ENCODE measurements around the gene THAP3.
A peak's percentile ranks its signal among the peaks of the same experiment; 100 is the strongest.

Gene THAP3

GRCh38 chr1:6612641-6613360, 11.9 kb upstream of the THAP3 start:
- no peak for DNase-seq (ENCODE audit: low read depth, low spot score)

GRCh38 chr1:6613361-6614018, 11.2 kb upstream of the THAP3 start, which contains the start of gene PHF13:
Gene PHF13 (plus strand): TSS chr1:6613731. CDS start chr1:6614067, 336 bp downstream.
- peak; percentile 96 for DNase-seq (ENCODE audit: low read depth, low spot score)

GRCh38 chr1:6614019-6614928, 10.4 kb upstream of the THAP3 start:
- no peak for DNase-seq (ENCODE audit: low read depth, low spot score)

DNA sequence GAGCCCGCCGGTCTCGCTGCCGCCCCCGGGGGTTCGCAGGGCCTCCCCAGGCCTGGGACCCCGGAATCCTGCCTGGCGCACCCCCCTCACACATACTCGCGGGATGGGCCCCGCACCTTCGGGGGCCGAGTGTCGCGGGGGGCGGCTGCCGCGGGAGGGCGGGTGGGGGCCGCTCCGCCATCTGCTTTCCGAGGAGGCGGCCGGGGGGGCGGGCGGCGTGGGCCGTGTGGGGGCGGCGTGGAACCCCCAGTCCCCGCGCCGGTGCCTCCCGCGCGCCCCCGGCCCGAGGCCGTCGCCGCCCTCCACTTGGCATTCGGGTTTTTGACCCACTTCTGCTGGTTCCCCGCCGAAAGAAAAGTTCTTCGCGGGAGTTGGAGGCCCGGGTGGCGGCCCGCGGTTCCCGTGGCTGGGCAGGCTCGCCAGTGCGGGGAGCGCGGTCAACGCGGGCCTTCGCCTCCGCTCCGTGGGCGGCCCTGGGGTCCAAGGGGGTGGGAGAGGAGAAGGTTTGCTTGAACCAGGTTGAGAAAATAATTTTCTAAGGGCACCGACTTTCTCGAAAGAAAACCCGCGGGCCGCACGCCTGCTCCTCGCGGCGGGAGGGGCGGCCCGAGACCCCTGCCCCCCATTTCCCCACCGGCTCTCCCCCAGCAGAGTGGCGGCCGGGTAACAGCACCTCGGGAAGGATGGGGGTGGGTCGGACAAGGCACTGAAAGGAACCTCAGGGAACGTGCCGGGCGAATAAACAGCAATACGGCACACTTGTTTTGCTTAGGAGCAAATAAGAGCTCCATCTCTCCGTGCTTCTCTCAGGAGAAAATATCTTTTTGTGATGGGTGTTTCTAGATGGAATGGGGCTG, 9.5 kb upstream of the THAP3 start:
- no peak for DNase-seq (ENCODE audit: low read depth, low spot score)

- no peak for DNase-seq (ENCODE audit: low read depth, low spot score)
These were observed 5.6 kb upstream of the THAP3 start for GRCh38 chr1:6619045-6619444.

- DNase-seq (ENCODE audit: low read depth, low spot score) = no peak
These were observed 3.0 kb upstream of the THAP3 start for GRCh38 chr1:6621429-6622391.

- DNase-seq (ENCODE audit: low read depth, low spot score) = no peak
These were observed 2.1 kb upstream of the THAP3 start for GRCh38 chr1:6622396-6623152.

DNA sequence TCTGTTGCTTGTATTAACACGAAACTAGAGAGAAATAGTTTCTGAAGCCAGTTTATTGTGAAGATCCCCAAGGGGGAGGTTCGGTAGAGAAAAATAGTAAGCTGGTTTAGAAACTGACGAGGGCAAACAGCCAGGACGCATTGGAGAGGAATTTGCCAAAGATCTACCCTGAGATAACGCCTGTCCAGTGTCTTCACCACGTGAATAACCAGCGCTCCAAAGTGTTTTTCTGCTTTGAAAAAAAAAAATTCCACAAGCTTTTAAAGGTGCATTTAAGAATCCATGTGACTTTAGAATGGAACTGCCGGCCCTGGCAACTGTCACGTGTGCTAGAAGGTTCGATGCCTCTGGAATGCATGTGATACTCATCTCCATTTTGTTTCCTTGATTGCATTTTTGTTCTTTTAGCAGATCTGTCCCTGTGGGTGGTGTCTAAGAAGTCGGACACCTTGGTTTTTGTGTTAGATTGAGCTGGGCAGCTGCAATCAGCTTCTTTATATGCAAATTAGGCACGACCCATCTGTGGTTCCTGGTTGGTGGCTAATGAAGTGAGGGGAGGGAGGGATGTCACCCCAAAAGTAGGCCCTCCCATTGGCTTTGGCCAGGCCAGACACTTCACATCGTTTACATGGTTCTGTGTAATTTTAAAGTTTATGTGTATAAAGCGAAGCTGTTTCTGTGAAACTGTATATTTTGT, 1.3 kb upstream of the THAP3 start:
- no peak for DNase-seq (ENCODE audit: low read depth, low spot score)

GRCh38 chr1:6625584-6626149, 999 bp downstream of the THAP3 start:
- DNase-seq (ENCODE audit: low read depth, low spot score) = no peak

- no peak for DNase-seq (ENCODE audit: low read depth, low spot score)
These were observed 2.4 kb downstream of the THAP3 start for GRCh38 chr1:6627031-6627430.

DNA sequence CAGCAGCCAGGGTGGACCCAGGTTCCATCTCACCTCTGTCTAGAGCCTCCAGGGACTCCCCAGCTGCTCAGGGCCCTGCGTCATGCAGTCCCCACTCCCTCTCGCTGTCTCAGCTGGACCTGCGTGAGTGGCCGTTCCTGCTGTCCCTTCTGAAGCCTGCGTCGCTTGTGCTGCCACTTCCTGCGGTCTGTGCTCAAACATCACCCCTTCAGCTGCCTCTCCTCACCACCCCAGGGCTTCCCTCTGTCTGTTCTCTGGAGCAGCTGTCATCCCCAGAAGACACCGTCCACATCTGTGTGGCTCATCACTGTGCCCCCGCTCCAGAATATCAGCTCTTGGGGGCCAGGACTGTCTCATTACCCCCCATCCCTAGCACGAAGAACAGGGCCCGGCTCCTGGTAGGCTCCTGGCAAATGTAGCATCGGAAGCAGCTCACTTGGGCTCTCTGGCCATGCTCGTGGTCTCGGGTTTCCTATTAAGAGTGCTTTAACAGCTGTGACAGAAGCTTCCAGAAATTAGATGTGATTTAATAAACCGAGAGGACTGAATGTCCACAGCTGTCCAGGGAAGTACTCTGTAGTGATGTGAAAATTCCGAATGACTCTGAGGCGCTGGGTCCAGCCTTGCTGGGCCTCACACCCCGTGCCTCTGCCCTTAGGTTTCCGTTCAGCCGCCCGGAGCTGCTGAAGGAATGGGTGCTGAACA, 3.3 kb downstream of the THAP3 start:
- DNase-seq (ENCODE audit: low read depth, low spot score) = no peak

DNA sequence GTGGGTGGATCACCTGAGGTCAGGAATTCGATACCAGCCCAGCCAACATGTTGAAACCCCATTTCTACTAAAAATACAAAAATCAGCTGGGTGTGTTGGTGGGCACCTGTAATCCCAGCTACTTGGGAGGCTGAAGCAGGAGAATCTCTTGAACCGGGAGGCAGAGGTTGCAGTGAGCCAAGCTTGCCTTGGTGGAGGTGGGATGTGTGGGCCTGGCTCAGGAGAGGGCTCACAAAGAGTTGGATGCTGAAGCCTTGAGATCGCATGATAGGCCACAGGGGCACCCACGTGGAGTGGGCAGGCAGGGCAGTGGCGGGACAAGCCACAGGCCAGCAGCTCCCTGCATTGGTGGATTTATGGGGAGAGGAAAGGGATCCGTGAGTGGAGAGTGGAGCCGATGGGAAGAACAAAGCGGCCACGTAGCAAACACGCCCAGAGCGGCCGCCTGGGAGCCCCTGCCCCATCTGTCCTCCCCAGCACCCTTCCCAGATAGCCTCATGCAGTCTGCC, 4.4 kb downstream of the THAP3 start:
- no peak for DNase-seq (ENCODE audit: low read depth, low spot score)

GRCh38 chr1:6630027-6630426, 5.4 kb downstream of the THAP3 start:
- DNase-seq (ENCODE audit: low read depth, low spot score) = no peak

- no peak for DNase-seq (ENCODE audit: low read depth, low spot score)
These were observed 6.4 kb downstream of the THAP3 start for GRCh38 chr1:6631058-6631457.

DNA sequence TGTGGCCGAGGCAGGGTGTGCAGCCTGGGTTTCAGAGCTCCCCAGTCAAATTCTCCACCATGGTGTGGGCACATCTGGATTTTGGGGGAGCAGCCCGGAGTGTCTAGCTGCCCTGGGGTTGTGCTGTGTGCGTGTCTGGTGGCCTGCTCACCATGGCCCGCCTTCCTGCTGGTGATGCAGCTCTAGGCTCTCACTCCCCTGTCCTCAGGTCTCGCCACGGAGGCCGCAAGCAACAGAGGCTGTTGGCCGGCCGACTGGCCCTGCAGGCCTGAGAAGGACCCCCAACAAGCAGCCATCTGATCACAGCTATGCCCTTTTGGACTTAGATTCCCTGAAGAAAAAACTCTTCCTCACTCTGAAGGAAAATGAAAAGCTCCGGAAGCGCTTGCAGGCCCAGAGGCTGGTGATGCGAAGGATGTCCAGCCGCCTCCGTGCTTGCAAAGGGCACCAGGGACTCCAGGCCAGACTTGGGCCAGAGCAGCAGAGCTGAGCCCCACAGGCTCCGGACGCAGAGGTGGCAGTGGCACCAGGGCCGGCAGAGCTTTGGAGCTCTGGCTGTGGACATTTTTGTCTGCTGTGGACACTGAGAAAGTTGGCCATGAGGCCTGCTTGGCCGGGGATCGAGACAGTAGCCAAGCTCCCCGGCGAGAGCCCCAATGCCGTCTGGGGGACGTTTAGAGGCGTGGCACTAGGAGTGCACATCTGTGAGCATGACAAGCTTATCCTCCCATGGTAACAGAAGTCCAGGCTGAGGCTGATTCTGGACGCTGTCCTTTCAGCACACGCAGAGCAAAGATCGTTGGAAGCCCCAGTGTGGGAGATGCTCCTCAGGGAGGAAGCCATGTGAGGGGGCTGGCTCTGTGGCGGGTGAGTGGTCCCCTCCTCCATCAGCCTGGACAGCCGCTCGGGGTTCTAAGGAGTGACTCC, 8.2 kb downstream of the THAP3 start:
- no peak for DNase-seq (ENCODE audit: low read depth, low spot score)

- no peak for DNase-seq (ENCODE audit: low read depth, low spot score)
These were observed 9.8 kb downstream of the THAP3 start for GRCh38 chr1:6634371-6635052.

Measured in brain pericyte (primary cell).